ENCODE measurements around the gene ADGRV1.
A peak's percentile ranks its signal among the peaks of the same experiment; 100 is the strongest.

The ADGRV1 gene

GRCh38 chr5:90983148-90983547 lies 424.6 kb downstream of the ADGRV1 start:
- Histone ChIP-seq H3K4me2 (ENCODE audit: low read length) (no peak overlapping the region), H2BK120ac (ENCODE audit: insufficient read depth, low read length, poor library complexity) (no peak overlapping the region), H3K4ac (ENCODE audit: low read depth, low read length) (no peak overlapping the region), H3K4me1 (ENCODE audit: control insufficient read depth in 1 of 2, insufficient read depth in 2 of 2, low read length in 2 of 2) (no peaks in the 10 kb centered on the region), H4K91ac (ENCODE audit: low read depth, low read length) (no peak overlapping the region), H3K4me3 (ENCODE audit: low read depth, low read length) (no peak overlapping the region), H3K18ac (ENCODE audit: low read length) (no peak overlapping the region), H3K27ac (ENCODE audit: low read depth, low read length) (no peak overlapping the region), H3K14ac (ENCODE audit: low read length) (no peak overlapping the region), H3K36me3 (ENCODE audit: control insufficient read depth in 1 of 2, insufficient read depth in 2 of 2, low read length in 2 of 2) (no peaks in the 10 kb centered on the region), H3K79me1 (ENCODE audit: low read length) (no peaks in the 10 kb centered on the region), H2AK5ac (ENCODE audit: low read length) (no peak overlapping the region), H3K23ac (ENCODE audit: low read length) (no peak overlapping the region), H3K27me3 (ENCODE audit: insufficient read depth, low read length) (no peaks in the 10 kb centered on the region), H4K8ac (ENCODE audit: low read depth, low read length) (no peak overlapping the region), H4K12ac (ENCODE audit: low read depth, low read length) (no peak overlapping the region), H2BK12ac (ENCODE audit: low read length) (no peak overlapping the region), H3K9ac (ENCODE audit: low read length) (no peak overlapping the region), H2AFZ (ENCODE audit: insufficient read depth, low read length, poor library complexity) (no peak overlapping the region), H2BK5ac (ENCODE audit: low read depth, low read length, poor library complexity) (no peak overlapping the region), H3K79me2 (ENCODE audit: control insufficient read depth, insufficient read depth, low read length, poor library complexity) (no peaks in the 10 kb centered on the region), H3K9me3 (ENCODE audit: insufficient read depth, low read depth, low read length) (no peaks in the 10 kb centered on the region)
- no CpG with 5 or more reads among the region's 3 CpGs for WGBS (ENCODE audit: extremely low coverage, insufficient coverage, insufficient read length)
- peak; percentile 70 to 93 for DNase-seq

GRCh38 chr5:90983711-90984124 lies 425.1 kb downstream of the ADGRV1 start:
- Histone ChIP-seq H2AFZ (ENCODE audit: insufficient read depth, low read length, poor library complexity) (no peak overlapping the region), H3K23ac (ENCODE audit: low read length) (no peak overlapping the region), H3K14ac (ENCODE audit: low read length) (no peak overlapping the region), H3K79me2 (ENCODE audit: control insufficient read depth, insufficient read depth, low read length, poor library complexity) (no peaks in the 10 kb centered on the region), H3K4me3 (ENCODE audit: low read depth, low read length) (no peak overlapping the region), H4K8ac (ENCODE audit: low read depth, low read length) (no peak overlapping the region), H2BK5ac (ENCODE audit: low read depth, low read length, poor library complexity) (no peak overlapping the region), H4K12ac (ENCODE audit: low read depth, low read length) (no peak overlapping the region), H2AK5ac (ENCODE audit: low read length) (no peak overlapping the region), H2BK120ac (ENCODE audit: insufficient read depth, low read length, poor library complexity) (no peak overlapping the region), H3K9ac (ENCODE audit: low read length) (no peak overlapping the region), H3K4me2 (ENCODE audit: low read length) (no peak overlapping the region), H3K27me3 (ENCODE audit: insufficient read depth, low read length) (no peaks in the 10 kb centered on the region), H4K91ac (ENCODE audit: low read depth, low read length) (no peak overlapping the region), H2BK12ac (ENCODE audit: low read length) (no peak overlapping the region), H3K4me1 (ENCODE audit: control insufficient read depth in 1 of 2, insufficient read depth in 2 of 2, low read length in 2 of 2) (no peaks in the 10 kb centered on the region), H3K18ac (ENCODE audit: low read length) (no peak overlapping the region), H3K27ac (ENCODE audit: low read depth, low read length) (no peak overlapping the region), H3K9me3 (ENCODE audit: insufficient read depth, low read depth, low read length) (no peaks in the 10 kb centered on the region), H3K4ac (ENCODE audit: low read depth, low read length) (no peak overlapping the region), H3K36me3 (ENCODE audit: control insufficient read depth in 1 of 2, insufficient read depth in 2 of 2, low read length in 2 of 2) (no peaks in the 10 kb centered on the region), H3K79me1 (ENCODE audit: low read length) (no peaks in the 10 kb centered on the region)
- DNase-seq = no peak

GRCh38 chr5:90985341-90985740 lies 426.7 kb downstream of the ADGRV1 start:
- Histone ChIP-seq H3K18ac (ENCODE audit: low read length) (no peak overlapping the region), H3K4ac (ENCODE audit: low read depth, low read length) (no peak overlapping the region), H2AFZ (ENCODE audit: insufficient read depth, low read length, poor library complexity) (no peak overlapping the region), H2BK120ac (ENCODE audit: insufficient read depth, low read length, poor library complexity) (no peak overlapping the region), H3K79me1 (ENCODE audit: low read length) (no peaks in the 10 kb centered on the region), H3K79me2 (ENCODE audit: control insufficient read depth, insufficient read depth, low read length, poor library complexity) (no peaks in the 10 kb centered on the region), H4K91ac (ENCODE audit: low read depth, low read length) (no peak overlapping the region), H4K8ac (ENCODE audit: low read depth, low read length) (no peak overlapping the region), H3K4me1 (ENCODE audit: control insufficient read depth in 1 of 2, insufficient read depth in 2 of 2, low read length in 2 of 2) (no peaks in the 10 kb centered on the region), H3K4me3 (ENCODE audit: low read depth, low read length) (no peak overlapping the region), H2AK5ac (ENCODE audit: low read length) (no peak overlapping the region), H2BK12ac (ENCODE audit: low read length) (no peak overlapping the region), H2BK5ac (ENCODE audit: low read depth, low read length, poor library complexity) (no peak overlapping the region), H4K12ac (ENCODE audit: low read depth, low read length) (no peak overlapping the region), H3K9me3 (ENCODE audit: insufficient read depth, low read depth, low read length) (no peaks in the 10 kb centered on the region), H3K27me3 (ENCODE audit: insufficient read depth, low read length) (no peaks in the 10 kb centered on the region), H3K23ac (ENCODE audit: low read length) (no peak overlapping the region), H3K9ac (ENCODE audit: low read length) (no peak overlapping the region), H3K27ac (ENCODE audit: low read depth, low read length) (no peak overlapping the region), H3K4me2 (ENCODE audit: low read length) (no peak overlapping the region), H3K14ac (ENCODE audit: low read length) (no peak overlapping the region), H3K36me3 (ENCODE audit: control insufficient read depth in 1 of 2, insufficient read depth in 2 of 2, low read length in 2 of 2) (peaks cover 0 to under 1% of the 10 kb centered on the region in 2 experiments)
- peak; percentile 42 to 72 for DNase-seq
- no CpG with 5 or more reads among the region's 3 CpGs for WGBS (ENCODE audit: extremely low coverage, insufficient coverage, insufficient read length)

- WGBS (ENCODE audit: extremely low coverage, insufficient coverage, insufficient read length) = no CpG with 5 or more reads among the region's 4 CpGs
- H3K27me3 ChIP-seq (ENCODE audit: insufficient read depth, low read length) = no peaks in the 10 kb centered on the region
These were observed 429.1 kb downstream of the ADGRV1 start for GRCh38 chr5:90987726-90988125.

More at GRCh38 chr5:90987726-90988125, 429.1 kb downstream of the ADGRV1 start:
- Histone ChIP-seq H3K14ac (ENCODE audit: low read length) (no peak overlapping the region), H2BK12ac (ENCODE audit: low read length) (no peak overlapping the region), H3K4ac (ENCODE audit: low read depth, low read length) (no peak overlapping the region), H2BK5ac (ENCODE audit: low read depth, low read length, poor library complexity) (no peak overlapping the region), H3K9me3 (ENCODE audit: insufficient read depth, low read depth, low read length) (no peaks in the 10 kb centered on the region), H3K18ac (ENCODE audit: low read length) (no peak overlapping the region), H3K36me3 (ENCODE audit: control insufficient read depth in 1 of 2, insufficient read depth in 2 of 2, low read length in 2 of 2) (peaks cover 0 to 1% of the 10 kb centered on the region in 2 experiments), H3K4me1 (ENCODE audit: control insufficient read depth in 1 of 2, insufficient read depth in 2 of 2, low read length in 2 of 2) (no peaks in the 10 kb centered on the region), H3K4me2 (ENCODE audit: low read length) (no peak overlapping the region), H2BK120ac (ENCODE audit: insufficient read depth, low read length, poor library complexity) (no peak overlapping the region), H3K79me2 (ENCODE audit: control insufficient read depth, insufficient read depth, low read length, poor library complexity) (no peaks in the 10 kb centered on the region), H3K9ac (ENCODE audit: low read length) (no peak overlapping the region), H2AK5ac (ENCODE audit: low read length) (no peak overlapping the region), H3K4me3 (ENCODE audit: low read depth, low read length) (no peak overlapping the region), H3K79me1 (ENCODE audit: low read length) (no peaks in the 10 kb centered on the region), H4K12ac (ENCODE audit: low read depth, low read length) (no peak overlapping the region), H3K23ac (ENCODE audit: low read length) (no peak overlapping the region), H4K8ac (ENCODE audit: low read depth, low read length) (no peak overlapping the region), H3K27ac (ENCODE audit: low read depth, low read length) (no peak overlapping the region), H2AFZ (ENCODE audit: insufficient read depth, low read length, poor library complexity) (no peak overlapping the region), H4K91ac (ENCODE audit: low read depth, low read length) (no peak overlapping the region)
- peak; percentile 66 to 99 for DNase-seq

Measured in trophoblast cell (in vitro differentiated cells and primary cell).